Erythroblast (primary cell): Measurements from ENCODE around the gene MYEOV.

ENCODE experiments used
- DNase-seq, 2 experiments: peaks; one replicate each; lab custom pipeline; 2025; lab: John Stamatoyannopoulos, UW
- GATA1 ChIP-seq: IDR thresholded peaks from 2 replicates; pipeline ENCODE4 v1.6.1; 2011; ENCODE audit warnings: low read depth, mild to moderate bottlenecking, control low read depth, low read length, moderate library complexity
- POLR2A ChIP-seq: IDR thresholded peaks from 2 replicates; pipeline ENCODE4 v1.6.1; 2011; ENCODE audit warnings: mild to moderate bottlenecking, low read length

MYEOV gene

GRCh38 chr11:69330330-69330729 lies 36.4 kb downstream of the MYEOV start:
- no peak for TF ChIP-seq GATA1
- no peak for TF ChIP-seq POLR2A
- DNase-seq: no peak

DNA sequence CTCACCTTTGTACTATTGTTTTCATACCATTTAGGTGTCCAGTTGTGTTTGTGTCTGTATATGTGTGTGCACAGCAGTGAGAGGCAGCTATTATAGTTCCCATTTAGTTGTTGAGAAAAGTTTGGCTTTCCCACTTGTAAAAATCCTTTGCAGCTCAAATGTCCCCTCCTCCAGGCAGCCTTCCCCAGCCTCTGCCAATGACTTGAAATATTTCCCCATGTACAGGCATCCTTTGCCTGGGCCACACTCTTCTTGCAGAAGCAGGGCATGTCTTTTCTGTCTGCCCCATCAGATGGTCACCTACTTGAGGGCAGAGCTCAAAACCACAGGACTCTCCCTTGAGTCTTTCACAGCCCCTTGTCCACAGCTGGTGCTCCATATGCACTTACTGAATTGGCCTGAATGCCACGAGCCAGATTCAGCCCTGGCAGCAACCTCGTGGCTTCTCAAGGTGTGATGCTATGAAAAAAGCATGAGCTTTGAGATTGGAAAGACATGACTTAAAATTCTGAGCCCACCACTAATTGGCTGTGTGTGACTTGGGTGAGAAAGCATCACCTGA lies 39.3 kb downstream of the MYEOV start:
- TF ChIP-seq POLR2A (no peak), GATA1 (no peak)
- DNase-seq: no peak

- TF ChIP-seq POLR2A (no peak), GATA1 (no peak)
- DNase-seq: no peak
Measured at GRCh38 chr11:69333879-69334278, 39.9 kb downstream of the MYEOV start.

GRCh38 chr11:69335007-69335780 lies 41.2 kb downstream of the MYEOV start:
- DNase-seq: no peak

GRCh38 chr11:69335781-69336405 lies 41.9 kb downstream of the MYEOV start:
- DNase-seq: no peak
- no peak for TF ChIP-seq GATA1
- TF ChIP-seq POLR2A: no peak

More at GRCh38 chr11:69335007-69335780, 41.2 kb downstream of the MYEOV start:
- TF ChIP-seq GATA1: no peak
- no peak for TF ChIP-seq POLR2A

GRCh38 chr11:69337211-69337721 lies 43.3 kb downstream of the MYEOV start:
- no peak for TF ChIP-seq POLR2A
- no peak for TF ChIP-seq GATA1
- no peak for DNase-seq

GRCh38 chr11:69339041-69339733 lies 45.2 kb downstream of the MYEOV start:
- no peak for DNase-seq
- TF ChIP-seq GATA1 (no peak), POLR2A (no peak)

- TF ChIP-seq GATA1 (no peak), POLR2A (no peak)
- DNase-seq: no peak
Measured at GRCh38 chr11:69339983-69340565, 46.1 kb downstream of the MYEOV start.

DNA sequence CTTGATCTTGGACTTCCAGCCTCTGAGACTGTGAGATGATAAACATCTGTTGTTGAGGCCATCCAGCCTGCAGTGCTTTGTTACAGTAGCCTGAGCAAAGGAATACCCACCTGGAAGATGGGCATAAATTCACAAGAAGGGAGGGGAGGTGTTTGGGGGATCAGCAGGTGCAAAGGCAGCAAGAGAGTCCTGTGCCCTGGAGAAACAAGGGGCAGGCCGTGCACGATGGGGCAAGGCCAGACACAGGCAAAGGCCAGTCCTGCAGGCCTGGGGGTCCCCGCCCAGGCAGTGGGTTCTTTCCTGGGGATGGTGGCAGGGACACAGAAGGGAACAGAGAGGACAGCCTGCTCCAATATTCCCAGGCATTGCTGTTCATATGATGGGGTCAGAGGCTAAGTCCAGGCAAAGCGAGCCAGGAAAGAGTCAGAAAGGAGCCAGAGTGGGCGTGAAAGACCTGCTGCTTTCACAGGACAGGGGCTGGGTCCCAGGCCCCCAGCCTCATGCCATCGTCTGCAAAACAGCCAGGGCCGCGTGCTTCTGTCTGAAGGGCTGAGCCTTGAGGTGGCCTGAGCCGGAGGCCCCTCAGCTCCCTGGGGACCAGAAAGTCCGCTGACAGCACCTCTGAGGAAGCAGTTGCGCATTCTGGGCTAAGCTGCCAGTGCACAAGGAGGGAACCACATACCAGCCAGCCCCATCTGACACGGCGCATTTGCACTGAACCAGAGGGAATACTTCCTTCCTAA lies 48.8 kb downstream of the MYEOV start:
- no peak for DNase-seq
- no peak for TF ChIP-seq POLR2A
- TF ChIP-seq GATA1: no peak

DNA sequence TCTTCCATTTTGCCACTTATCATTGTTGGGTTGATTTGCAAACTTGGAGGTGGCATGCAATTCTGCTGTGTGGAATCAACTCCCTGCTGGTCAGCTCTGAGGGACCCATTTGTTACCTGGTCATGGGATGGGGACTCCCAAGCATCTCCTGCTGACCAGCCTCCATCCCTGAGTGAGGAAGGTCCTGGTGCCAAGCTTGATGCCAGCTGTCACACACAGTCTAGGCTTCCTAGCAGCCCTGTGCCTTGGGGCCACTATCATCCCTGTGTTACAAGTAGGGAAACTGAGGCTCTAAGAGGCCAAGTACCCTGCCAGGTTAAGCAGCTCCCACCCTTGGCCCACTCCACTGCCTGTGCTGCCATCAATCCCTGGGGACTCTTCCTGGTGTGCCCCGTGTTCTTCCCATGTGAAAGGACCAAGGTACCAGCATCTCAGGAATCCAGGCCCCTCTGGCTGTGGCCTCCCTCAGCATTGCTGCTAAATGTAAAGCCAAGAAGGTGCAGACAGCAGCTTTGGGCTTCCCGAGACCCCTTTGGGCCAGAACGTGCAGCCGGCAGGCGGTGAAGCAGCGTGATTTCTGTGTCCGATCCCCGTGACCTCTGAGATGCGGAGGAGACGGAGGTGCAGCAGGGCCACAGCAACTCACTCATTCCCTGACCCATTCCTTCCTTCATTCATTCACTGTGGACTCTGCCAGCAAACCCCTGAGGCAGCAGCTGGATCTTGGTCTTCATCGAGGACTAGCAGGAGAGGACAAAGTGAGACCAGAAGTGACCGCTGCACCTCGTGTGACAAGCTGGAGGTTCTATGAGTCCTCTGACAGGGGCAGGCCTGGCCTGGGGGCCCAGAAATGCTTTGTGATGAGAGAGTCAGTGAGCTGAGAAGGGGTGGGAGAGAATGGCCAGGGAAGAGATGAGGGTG lies 49.7 kb downstream of the MYEOV start:
- TF ChIP-seq GATA1 (no peak), POLR2A (no peak)
- DNase-seq: no peak

DNA sequence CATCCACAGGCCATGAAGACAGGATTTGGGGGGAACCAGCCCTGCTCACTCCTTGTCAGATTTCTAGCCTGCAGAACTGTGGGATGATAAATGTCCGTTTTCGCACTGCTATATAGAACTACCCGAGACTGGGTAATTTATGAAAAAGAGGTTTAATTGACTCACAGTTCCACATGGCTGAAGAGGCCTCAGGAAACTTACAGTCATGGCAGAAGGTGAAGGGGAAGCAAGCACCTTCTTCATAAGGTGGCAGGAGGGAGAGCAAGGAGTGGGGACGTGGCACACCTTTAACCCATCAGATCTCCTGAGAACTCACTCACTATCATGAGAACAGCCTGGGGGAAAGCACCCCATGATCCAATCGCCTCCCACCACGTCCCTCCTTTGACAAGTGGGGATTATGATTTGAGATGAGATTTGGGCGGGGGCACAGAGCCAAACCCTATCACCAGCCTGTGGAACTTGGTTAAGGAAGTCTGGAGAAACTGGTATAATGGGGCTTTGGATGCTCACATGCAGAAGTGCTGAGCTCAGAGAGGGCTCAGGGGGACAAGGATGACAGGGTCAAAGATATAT lies 50.7 kb downstream of the MYEOV start:
- no peak for DNase-seq
- TF ChIP-seq GATA1: no peak
- no peak for TF ChIP-seq POLR2A
